Spleen (tissue), 7 donors: ENCODE data around the gene SLC39A3.

Source experiments
- CTCF ChIP-seq, 11 experiments: fragments of 200-600 bp in 7 of 11; fragments of 450-650 bp in 4 of 11; sonication (generic) in 4 of 11; IDR thresholded peaks in 8 of 11; conservative IDR thresholded peaks in 3 of 11; 1 replicate in 7 of 11; 2 replicates in 4 of 11; pipeline versions ENCODE4 v1.4.0 to v1.8.0; 2016 to 2021; ENCODE audit warnings: antibody characterized with exemption in 11 of 11, inconsistent platforms in 4 of 11, mild to moderate bottlenecking in 1 of 11
- POLR2A ChIP-seq, 3 donors: fragments of 450-650 bp; IDR thresholded peaks; one replicate each; pipeline ENCODE4 v1.5.1; 2017; ENCODE audit warnings: antibody characterized with exemption in 3 of 3, mild to moderate bottlenecking in 1 of 3
- POLR2AphosphoS5 ChIP-seq, 3 donors: sonication (generic); formaldehyde crosslinking; IDR thresholded peaks; one replicate each; pipeline ENCODE4 v1.5.1; 2017; ENCODE audit warnings: antibody characterized with exemption in 3 of 3
- donor health status: DM: no; HTN: no; CAD: no; lungs with moderate emphysema.
- donor health status: DM: no; HTN: no; CAD: no.
- donor health status: DM: no; HTN: no; CAD: no.

- no peak for TF ChIP-seq CTCF (IDR thresholded peaks at IDR 0.05 in 8 of 11, conservative IDR thresholded peaks at IDR 0.05 in 3 of 11)
- TF ChIP-seq POLR2AphosphoS5 (IDR thresholded peaks at IDR 0.05): no peak
- no peak for TF ChIP-seq POLR2A (IDR thresholded peaks at IDR 0.05)
These were observed 9.6 kb downstream of the SLC39A3 start for GRCh38 chr19:2729943-2730818.
